NCI-H345 treated with DMSO at 0.1 percent for 48 hours (cell line): ENCODE data around the gene APOL4.
"Not testable (repeated sequence)": the region's sequence is repeated elsewhere in the genome, so short reads cannot be mapped to it uniquely, and the experiment has no call there.

Experiments
- DNase-seq: peaks from one replicate; lab custom pipeline; 2025; ENCODE audit not compliant: unreplicated experiment; lab: John Stamatoyannopoulos, UW

Gene APOL4

GRCh38 chr22:36185828-36186624, 15.6 kb downstream of the APOL4 start:
- DNase-seq, result no peak

- DNase-seq, result no peak
Measured at GRCh38 chr22:36184433-36185025, 17.1 kb downstream of the APOL4 start.

GRCh38 chr22:36183446-36183845, 18.2 kb downstream of the APOL4 start:
- DNase-seq, result no peak

- DNase-seq, result no peak
Measured at GRCh38 chr22:36182857-36183256, 18.8 kb downstream of the APOL4 start.

- DNase-seq, result no peak
Measured at GRCh38 chr22:36182056-36182455, 19.6 kb downstream of the APOL4 start.

GRCh38 chr22:36180928-36181327, 20.7 kb downstream of the APOL4 start:
- DNase-seq, result no peak

- DNase-seq, result no peak
Measured at GRCh38 chr22:36180038-36180880, 21.4 kb downstream of the APOL4 start.

GRCh38 chr22:36177160-36177559, 24.4 kb downstream of the APOL4 start:
- DNase-seq, result no peak

GRCh38 chr22:36175892-36176291, 25.7 kb downstream of the APOL4 start:
- DNase-seq, result no peak

GRCh38 chr22:36171941-36172340, 29.7 kb downstream of the APOL4 start:
- DNase-seq, result no peak

GRCh38 chr22:36166518-36167220, 34.9 kb downstream of the APOL4 start:
- no peak for DNase-seq

GRCh38 chr22:36166086-36166485, 35.5 kb downstream of the APOL4 start:
- no peak for DNase-seq

GRCh38 chr22:36165141-36165540, 36.5 kb downstream of the APOL4 start:
- no peak for DNase-seq

- no peak for DNase-seq
Measured at GRCh38 chr22:36164621-36165020, 37.0 kb downstream of the APOL4 start.

- DNase-seq, result no peak
Measured at GRCh38 chr22:36163497-36163896, 38.1 kb downstream of the APOL4 start.

GRCh38 chr22:36162127-36163034, 39.2 kb downstream of the APOL4 start:
- no peak for DNase-seq

- DNase-seq, result not testable (repeated sequence)
Measured at GRCh38 chr22:36161793-36162126, 39.8 kb downstream of the APOL4 start.

- DNase-seq, result no peak
Measured at GRCh38 chr22:36160499-36160942, 41.1 kb downstream of the APOL4 start, which contains the start of gene APOL3. Gene APOL3, minus strand, starts transcription at chr22:36160755. Its CDS starts 11,700 bp downstream, at chr22:36149055.

- DNase-seq, result no peak
Measured at GRCh38 chr22:36156515-36157419, 44.8 kb downstream of the APOL4 start.
